Loucy (cell line): ENCODE results near the gene THADA.

ENCODE experiments used
- EZH2phosphoT487 ChIP-seq: fragments of 200-600 bp; IDR thresholded peaks from 2 replicates; pipeline ENCODE4 v1.6.1; 2018; ENCODE audit warnings: antibody characterized with exemption, mild to moderate bottlenecking, moderate library complexity, borderline replicate concordance
- TF ChIP-seq, protein P1 (sequence below): fragments of 200-600 bp; sonication (generic); conservative IDR thresholded peaks from 2 replicates; pipeline ENCODE4 v1.5.1; 2014; ENCODE audit warnings: mild to moderate bottlenecking, antibody characterized with exemption, low read length

DNA sequence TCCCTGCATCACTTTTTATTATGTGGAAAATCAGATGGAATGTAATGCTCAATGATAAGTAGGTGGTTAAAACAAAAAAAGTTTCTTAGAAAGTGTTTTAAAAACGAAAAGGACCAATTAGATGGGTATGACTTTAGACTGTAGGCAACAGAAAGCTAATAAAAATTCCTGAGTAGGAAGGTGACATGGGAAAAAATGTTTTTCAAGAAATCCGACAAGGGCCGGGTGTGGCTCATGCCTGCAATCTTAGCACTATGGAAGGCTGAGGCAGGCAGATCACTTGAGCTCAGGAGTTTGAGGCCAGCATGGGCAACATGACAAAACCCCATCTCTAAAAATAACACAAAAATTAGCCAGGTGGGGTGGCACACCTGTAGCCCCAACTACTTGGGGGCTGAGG is 126.1 kb downstream of the THADA start:
- TF ChIP-seq, protein P1, sequence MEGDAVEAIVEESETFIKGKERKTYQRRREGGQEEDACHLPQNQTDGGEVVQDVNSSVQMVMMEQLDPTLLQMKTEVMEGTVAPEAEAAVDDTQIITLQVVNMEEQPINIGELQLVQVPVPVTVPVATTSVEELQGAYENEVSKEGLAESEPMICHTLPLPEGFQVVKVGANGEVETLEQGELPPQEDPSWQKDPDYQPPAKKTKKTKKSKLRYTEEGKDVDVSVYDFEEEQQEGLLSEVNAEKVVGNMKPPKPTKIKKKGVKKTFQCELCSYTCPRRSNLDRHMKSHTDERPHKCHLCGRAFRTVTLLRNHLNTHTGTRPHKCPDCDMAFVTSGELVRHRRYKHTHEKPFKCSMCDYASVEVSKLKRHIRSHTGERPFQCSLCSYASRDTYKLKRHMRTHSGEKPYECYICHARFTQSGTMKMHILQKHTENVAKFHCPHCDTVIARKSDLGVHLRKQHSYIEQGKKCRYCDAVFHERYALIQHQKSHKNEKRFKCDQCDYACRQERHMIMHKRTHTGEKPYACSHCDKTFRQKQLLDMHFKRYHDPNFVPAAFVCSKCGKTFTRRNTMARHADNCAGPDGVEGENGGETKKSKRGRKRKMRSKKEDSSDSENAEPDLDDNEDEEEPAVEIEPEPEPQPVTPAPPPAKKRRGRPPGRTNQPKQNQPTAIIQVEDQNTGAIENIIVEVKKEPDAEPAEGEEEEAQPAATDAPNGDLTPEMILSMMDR, result no peak
- TF ChIP-seq EZH2phosphoT487, result no peak
